ENCODE measurements around the gene SHROOM3. TPM values are rescaled to one million over a fixed set of nuclear protein-coding genes. Genes with fewer than 3 reads are reported as not detected.

Gene SHROOM3
- total and polyA plus RNA-seq, 10 donors = 0.37 to 23.9 (median 8.3) TPM

GRCh38 chr4:76539979-76540378, 105.0 kb downstream of the SHROOM3 start:
- H3K9me3 ChIP-seq = no peaks in the 10 kb centered on the region
- intact Hi-C loops (cut with DNase I; ENCODE audit: low total_unique reads) = no loop called here
- DNase-seq = no peak
- no peak overlapping the region for H3K27ac ChIP-seq
- no peaks in the 10 kb centered on the region for H3K4me1 ChIP-seq
- H3K4me3 ChIP-seq = no peak overlapping the region
- no peaks in the 10 kb centered on the region for H3K36me3 ChIP-seq
- no peaks in the 10 kb centered on the region for H3K27me3 ChIP-seq (replicated peaks in 1 of 7)
- 85 to 93% (median 92%) methylated on average over 6 of the region's 6 CpGs for WGBS, 5 donors
- TF ChIP-seq CTCF (IDR thresholded peaks at IDR 0.05 in 8 of 11, conservative IDR thresholded peaks at IDR 0.05 in 3 of 11) (no peak), POLR2AphosphoS5 (IDR thresholded peaks at IDR 0.05) (no peak), POLR2A (IDR thresholded peaks at IDR 0.05) (no peak)

- 92 to 99% (median 94%) methylated on average over 2 of the region's 2 CpGs for WGBS, 5 donors
- intact Hi-C loops (cut with DNase I; ENCODE audit: low total_unique reads) = no loop called here
Observed at GRCh38 chr4:76540486-76540885, 105.5 kb downstream of the SHROOM3 start.

GRCh38 chr4:76543378-76543777, 108.3 kb downstream of the SHROOM3 start:
- no peak overlapping the region for H3K27ac ChIP-seq
- no peak for TF ChIP-seq POLR2AphosphoS5 (IDR thresholded peaks at IDR 0.05)
- TF ChIP-seq POLR2A (IDR thresholded peaks at IDR 0.05) = no peak
- TF ChIP-seq CTCF (IDR thresholded peaks at IDR 0.05 in 8 of 11, conservative IDR thresholded peaks at IDR 0.05 in 3 of 11) = no peak
- no peak overlapping the region for H3K4me3 ChIP-seq
- WGBS, 5 donors = 71 to 91% (median 75%) methylated on average over 5 of the region's 5 CpGs
- H3K9me3 ChIP-seq = no peaks in the 10 kb centered on the region
- no peaks in the 10 kb centered on the region for H3K27me3 ChIP-seq (replicated peaks in 1 of 7)
- intact Hi-C loops (cut with DNase I; ENCODE audit: low total_unique reads) = no loop called here
- DNase-seq = no peak
- peaks cover 0 to 10% (median 0%) of the 10 kb centered on the region in 6 donors for H3K4me1 ChIP-seq
- H3K36me3 ChIP-seq = no peaks in the 10 kb centered on the region

More at GRCh38 chr4:76540486-76540885, 105.5 kb downstream of the SHROOM3 start:
- TF ChIP-seq CTCF (IDR thresholded peaks at IDR 0.05 in 8 of 11, conservative IDR thresholded peaks at IDR 0.05 in 3 of 11) = no peak
- TF ChIP-seq POLR2AphosphoS5 (IDR thresholded peaks at IDR 0.05) = no peak
- TF ChIP-seq POLR2A (IDR thresholded peaks at IDR 0.05) = no peak
- H3K27ac ChIP-seq = no peak overlapping the region
- no peaks in the 10 kb centered on the region for H3K27me3 ChIP-seq (replicated peaks in 1 of 7)
- no peak for DNase-seq
- H3K36me3 ChIP-seq = no peaks in the 10 kb centered on the region
- H3K4me3 ChIP-seq = no peak overlapping the region
- H3K4me1 ChIP-seq = no peaks in the 10 kb centered on the region
- H3K9me3 ChIP-seq = no peaks in the 10 kb centered on the region

- H3K4me1 ChIP-seq = peaks cover 0 to 10% (median 0%) of the 10 kb centered on the region in 6 donors
- no peaks in the 10 kb centered on the region for H3K36me3 ChIP-seq
- no peaks in the 10 kb centered on the region for H3K27me3 ChIP-seq (replicated peaks in 1 of 7)
- 72 to 82% (median 74%) methylated on average over 2 of the region's 2 CpGs for WGBS, 5 donors
- no peak for DNase-seq
- no peak overlapping the region for H3K4me3 ChIP-seq
- H3K9me3 ChIP-seq = no peaks in the 10 kb centered on the region
- H3K27ac ChIP-seq = no peak overlapping the region
- intact Hi-C loops (cut with DNase I; ENCODE audit: low total_unique reads) = no loop called here
- TF ChIP-seq CTCF (IDR thresholded peaks at IDR 0.05 in 8 of 11, conservative IDR thresholded peaks at IDR 0.05 in 3 of 11) (no peak), POLR2AphosphoS5 (IDR thresholded peaks at IDR 0.05) (no peak), POLR2A (IDR thresholded peaks at IDR 0.05) (no peak)
Observed at GRCh38 chr4:76544725-76545124, 109.7 kb downstream of the SHROOM3 start.
